Adrenal gland (tissue), 5 donors: ENCODE data around the gene DPP7.

Experiments
- CTCF ChIP-seq, 6 experiments: fragments of 450-650 bp in 4 of 6; fragments of 200-600 bp in 2 of 6; sonication (generic) in 1 of 6; IDR thresholded peaks; 1 replicate in 5 of 6; 2 replicates in 1 of 6; pipeline versions ENCODE4 v1.5.1 to v1.8.0; 2016 to 2021; ENCODE audit warnings: antibody characterized with exemption in 6 of 6, mild to moderate bottlenecking in 2 of 6, moderate library complexity in 1 of 6
- POLR2A ChIP-seq, 2 donors: fragments of 450-650 bp; IDR thresholded peaks; one replicate each; pipeline ENCODE4 v1.6.1; 2017; ENCODE audit warnings: antibody characterized with exemption in 2 of 2, mild to moderate bottlenecking in 2 of 2, moderate library complexity in 1 of 2
- donor health status: DM: no; HTN: no; CAD: no.

GRCh38 chr9:137141976-137142936, 27.7 kb upstream of the DPP7 start:
- TF ChIP-seq CTCF (IDR thresholded peaks at IDR 0.05): no peak
- no peak for TF ChIP-seq POLR2A (IDR thresholded peaks at IDR 0.05)
